Right renal pelvis (tissue), 4 donors: ENCODE data around the gene GPX3. TPM values are rescaled to one million over a fixed set of nuclear protein-coding genes. Genes with fewer than 3 reads are reported as not detected.

ENCODE experiments used
- DNase-seq, 4 donors: peaks; one replicate each; pipeline ENCODE4 v3.0.0-alpha.2; 2013; ENCODE audit warnings: low read depth in 4 of 4, low spot score in 3 of 4, missing footprints in 1 of 4
- polyA plus RNA-seq, 4 donors: library from polyadenylated mRNA; unstranded; fragments of 120-200 nt; gene quantifications; one replicate each; pipeline ENCODE4 v1.2.1, GENCODE V29; 2013; ENCODE audit not compliant: insufficient read length in 4 of 4

Gene GPX3
- polyA plus RNA-seq, 4 donors, result 1,069 to 1,625 (median 1,367) TPM

GRCh38 chr5:151074557-151074956 lies 54.2 kb downstream of the GPX3 start:
- DNase-seq, result no peak

- no peak for DNase-seq
Measured at GRCh38 chr5:151075698-151076331, 55.4 kb downstream of the GPX3 start.

GRCh38 chr5:151076616-151077015 lies 56.2 kb downstream of the GPX3 start:
- DNase-seq, result no peak

GRCh38 chr5:151077419-151077818 lies 57.0 kb downstream of the GPX3 start:
- no peak for DNase-seq

GRCh38 chr5:151077967-151078366 lies 57.6 kb downstream of the GPX3 start:
- no peak for DNase-seq

Other genes starting within 250 kb of the GPX3 start
- gene SMIM3, start 241.8 kb upstream of the GPX3 start, polyA plus RNA-seq, result 10 to 100 TPM; 22.9 to 26.1 (median 24.6) TPM
- gene IRGM, start 174.1 kb upstream of the GPX3 start, polyA plus RNA-seq, result 1 to 10 TPM in 1 of 4 donors, under 1 TPM in 3; 0.48 to 1.2 (median 0.75) TPM
- 10 to 100 TPM; 31.6 to 48.7 (median 42.7) TPM for gene ZNF300, start 115.6 kb upstream of the GPX3 start, polyA plus RNA-seq
- 10 to 100 TPM; 62.1 to 75.7 (median 67.6) TPM for gene TNIP1, start 60.4 kb downstream of the GPX3 start, polyA plus RNA-seq
- 100 to 1,000 TPM; 135 to 151 (median 140) TPM for gene ANXA6, start 137.2 kb downstream of the GPX3 start, polyA plus RNA-seq
- 1 to 10 TPM; 4.3 to 8.2 (median 5.1) TPM for gene CCDC69, start 203.5 kb downstream of the GPX3 start, polyA plus RNA-seq
- 10 to 100 TPM; 29.5 to 33.3 (median 30.9) TPM for gene GM2A, start 232.6 kb downstream of the GPX3 start, polyA plus RNA-seq